Stimulated activated CD4-positive, alpha-beta T cell treated with anti-CD3 and anti-CD28 coated beads, Interleukin-2, amount 100 ng/mL, for 4 hours (primary cell): Measurements from ENCODE around the gene CLCNKA.

Source experiments
- DNase-seq: peaks from one replicate; pipeline ENCODE4 v3.0.0-alpha.2; 2020; ENCODE audit warnings: low read depth

The CLCNKA gene

GRCh38 chr1:16063226-16063829 lies 41.5 kb downstream of the CLCNKA start:
- no peak for DNase-seq

- no peak for DNase-seq
These were observed 42.1 kb downstream of the CLCNKA start for GRCh38 chr1:16063921-16064320.

- no peak for DNase-seq
These were observed 42.9 kb downstream of the CLCNKA start for GRCh38 chr1:16064536-16065268.

- DNase-seq = no peak
These were observed 43.4 kb downstream of the CLCNKA start for GRCh38 chr1:16065269-16065576.

- DNase-seq = no peak
These were observed 44.4 kb downstream of the CLCNKA start for GRCh38 chr1:16066245-16066644.

GRCh38 chr1:16067127-16067768 lies 45.4 kb downstream of the CLCNKA start:
- no peak for DNase-seq

- DNase-seq = no peak
These were observed 46.1 kb downstream of the CLCNKA start for GRCh38 chr1:16067933-16068332.

- DNase-seq = no peak
These were observed 46.8 kb downstream of the CLCNKA start for GRCh38 chr1:16068356-16069270.

GRCh38 chr1:16070640-16071355 lies 49.0 kb downstream of the CLCNKA start:
- DNase-seq = no peak

- DNase-seq = no peak
These were observed 49.8 kb downstream of the CLCNKA start for GRCh38 chr1:16071614-16072013.

- DNase-seq = no peak
These were observed 50.3 kb downstream of the CLCNKA start for GRCh38 chr1:16072095-16072494.

GRCh38 chr1:16072616-16073484 lies 51.0 kb downstream of the CLCNKA start:
- DNase-seq = no peak

- peak; percentile 9 for DNase-seq
These were observed 51.8 kb downstream of the CLCNKA start, which contains the start of gene FAM131C for GRCh38 chr1:16073490-16074119. Gene FAM131C (minus strand): TSS chr1:16073651. CDS start chr1:16073442, 209 bp downstream.

GRCh38 chr1:16074217-16074616 lies 52.4 kb downstream of the CLCNKA start:
- no peak for DNase-seq

- no peak for DNase-seq
These were observed 53.6 kb downstream of the CLCNKA start for GRCh38 chr1:16075337-16076030.

GRCh38 chr1:16076031-16076864 lies 54.4 kb downstream of the CLCNKA start:
- DNase-seq = no peak

- DNase-seq = no peak
These were observed 55.0 kb downstream of the CLCNKA start for GRCh38 chr1:16076865-16077238.

- DNase-seq = no peak
These were observed 55.8 kb downstream of the CLCNKA start for GRCh38 chr1:16077406-16078245.
